ENCODE measurements around the gene ACSS1.

ACSS1 gene

GRCh38 chr20:25059866-25060465 is 2.0 kb upstream of the ACSS1 start:
- DNase-seq (ENCODE audit: low read depth): no peak
- no peak for TF ChIP-seq CTCF (IDR thresholded peaks at IDR 0.05; ENCODE audit: low read length, missing control alignments)
- H3K4me3 ChIP-seq (replicated peaks; ENCODE audit: low read depth, low read length): no peak overlapping the region

- H3K4me3 ChIP-seq (replicated peaks; ENCODE audit: low read depth, low read length): peak overlapping the region; percentile 68
- no peak for TF ChIP-seq CTCF (IDR thresholded peaks at IDR 0.05; ENCODE audit: low read length, missing control alignments)
- DNase-seq (ENCODE audit: low read depth): peak; percentile 26
Measured at GRCh38 chr20:25058847-25059810, 1.2 kb upstream of the ACSS1 start.

- peak overlapping the region; percentile 68 for H3K4me3 ChIP-seq (replicated peaks; ENCODE audit: low read depth, low read length)
- TF ChIP-seq CTCF (IDR thresholded peaks at IDR 0.05; ENCODE audit: low read length, missing control alignments): no peak
- DNase-seq (ENCODE audit: low read depth): peak; percentile 40
Measured at GRCh38 chr20:25057234-25058050, 497 bp downstream of the ACSS1 start.

GRCh38 chr20:25056690-25057233 is 1.2 kb downstream of the ACSS1 start:
- no peak for TF ChIP-seq CTCF (IDR thresholded peaks at IDR 0.05; ENCODE audit: low read length, missing control alignments)
- peak overlapping the region; percentile 68 for H3K4me3 ChIP-seq (replicated peaks; ENCODE audit: low read depth, low read length)
- DNase-seq (ENCODE audit: low read depth): no peak

- no peak overlapping the region for H3K4me3 ChIP-seq (replicated peaks; ENCODE audit: low read depth, low read length)
- no peak for DNase-seq (ENCODE audit: low read depth)
- TF ChIP-seq CTCF (IDR thresholded peaks at IDR 0.05; ENCODE audit: low read length, missing control alignments): no peak
Measured at GRCh38 chr20:25055711-25056495, 2.0 kb downstream of the ACSS1 start.

Measured in fibroblast of pulmonary artery (primary cell).